GM21786 (cell line): ENCODE results near the gene TSSK3.

Source experiments
- ATAC-seq: cut with Tn5 transposase; IDR thresholded peaks from one replicate; pipeline ENCODE4 v1.9.1; 2021; ENCODE audit not compliant: unreplicated experiment

The TSSK3 gene

GRCh38 chr1:32361308-32361673 is 1.0 kb upstream of the TSSK3 start:
- ATAC-seq: no peak

- no peak for ATAC-seq
These were observed 465 bp upstream of the TSSK3 start for GRCh38 chr1:32361674-32362473.

GRCh38 chr1:32363713-32364112 is 1.4 kb downstream of the TSSK3 start:
- ATAC-seq: no peak

- ATAC-seq: no peak
These were observed 2.5 kb downstream of the TSSK3 start for GRCh38 chr1:32364836-32365235.

- ATAC-seq: no peak
These were observed 3.1 kb downstream of the TSSK3 start for GRCh38 chr1:32365445-32365844.

- no peak for ATAC-seq
These were observed 5.7 kb downstream of the TSSK3 start for GRCh38 chr1:32367912-32368635.

GRCh38 chr1:32372149-32372756 is 9.9 kb downstream of the TSSK3 start:
- ATAC-seq: no peak

GRCh38 chr1:32373996-32374592 is 11.8 kb downstream of the TSSK3 start:
- ATAC-seq: no peak

- no peak for ATAC-seq
These were observed 13.9 kb downstream of the TSSK3 start for GRCh38 chr1:32376199-32376598.

- no peak for ATAC-seq
These were observed 15.3 kb downstream of the TSSK3 start for GRCh38 chr1:32377541-32378220.

GRCh38 chr1:32380057-32380456 is 17.7 kb downstream of the TSSK3 start:
- no peak for ATAC-seq

- ATAC-seq: no peak
These were observed 24.5 kb downstream of the TSSK3 start for GRCh38 chr1:32386676-32387392.

- ATAC-seq: no peak
These were observed 26.3 kb downstream of the TSSK3 start for GRCh38 chr1:32388641-32389040.

- ATAC-seq: no peak
These were observed 28.8 kb downstream of the TSSK3 start for GRCh38 chr1:32390904-32391870.

- no peak for ATAC-seq
These were observed 30.0 kb downstream of the TSSK3 start for GRCh38 chr1:32392325-32392724.

GRCh38 chr1:32393136-32393535 is 30.8 kb downstream of the TSSK3 start:
- ATAC-seq: no peak

GRCh38 chr1:32393832-32394140 is 31.4 kb downstream of the TSSK3 start:
- no peak for ATAC-seq

- ATAC-seq: peak; percentile 96
These were observed 32.0 kb downstream of the TSSK3 start, which contains the start of gene BSDC1 for GRCh38 chr1:32394141-32394889. TSS of gene BSDC1 (minus strand) at chr1:32394441. CDS start at chr1:32394414, 27 bp downstream.
